Ishikawa (cell line): ENCODE data around the gene NME3.

Experiments used
- CEBPB ChIP-seq: IDR thresholded peaks from 2 replicates; pipeline ENCODE4 v1.6.1; 2012
- CREB1 ChIP-seq: IDR thresholded peaks from 2 replicates; pipeline ENCODE4 v1.6.1; 2012; ENCODE audit warnings: low read depth
- EGR1 ChIP-seq: IDR thresholded peaks from 2 replicates; pipeline ENCODE4 v1.6.1; 2012
- EP300 ChIP-seq: IDR thresholded peaks from 2 replicates; pipeline ENCODE4 v1.6.1; 2012; ENCODE audit warnings: borderline replicate concordance
- FOXM1 ChIP-seq: IDR thresholded peaks from 2 replicates; pipeline ENCODE4 v1.6.1; 2012; ENCODE audit warnings: low read depth, borderline replicate concordance
- MAX ChIP-seq: IDR thresholded peaks from 2 replicates; pipeline ENCODE4 v1.6.1; 2012
- NFIC ChIP-seq: IDR thresholded peaks from 2 replicates; pipeline ENCODE4 v1.6.1; 2012
- RAD21 ChIP-seq: IDR thresholded peaks from 2 replicates; pipeline ENCODE4 v1.6.1; 2012; ENCODE audit warnings: low read depth
- TAF1 ChIP-seq: IDR thresholded peaks from 2 replicates; pipeline ENCODE4 v1.6.1; 2012; ENCODE audit warnings: low read depth, mild to moderate bottlenecking
- TCF12 ChIP-seq: IDR thresholded peaks from 2 replicates; pipeline ENCODE4 v1.6.1; 2012; ENCODE audit warnings: low read depth
- TEAD4 ChIP-seq: IDR thresholded peaks from 2 replicates; pipeline ENCODE4 v1.6.1; 2012
- YY1 ChIP-seq: IDR thresholded peaks from 2 replicates; pipeline ENCODE4 v1.6.1; 2012; ENCODE audit warnings: low read depth
- ZBTB7A ChIP-seq: IDR thresholded peaks from 2 replicates; pipeline ENCODE4 v1.6.1; 2012; ENCODE audit warnings: low read depth
- TF ChIP-seq, protein P1 (sequence below): IDR thresholded peaks from 2 replicates; pipeline ENCODE4 v1.6.1; 2012; ENCODE audit warnings: low read depth, mild to moderate bottlenecking
- TF ChIP-seq, protein P2 (sequence below): IDR thresholded peaks from 2 replicates; pipeline ENCODE4 v1.6.1; 2012

The NME3 gene

DNA sequence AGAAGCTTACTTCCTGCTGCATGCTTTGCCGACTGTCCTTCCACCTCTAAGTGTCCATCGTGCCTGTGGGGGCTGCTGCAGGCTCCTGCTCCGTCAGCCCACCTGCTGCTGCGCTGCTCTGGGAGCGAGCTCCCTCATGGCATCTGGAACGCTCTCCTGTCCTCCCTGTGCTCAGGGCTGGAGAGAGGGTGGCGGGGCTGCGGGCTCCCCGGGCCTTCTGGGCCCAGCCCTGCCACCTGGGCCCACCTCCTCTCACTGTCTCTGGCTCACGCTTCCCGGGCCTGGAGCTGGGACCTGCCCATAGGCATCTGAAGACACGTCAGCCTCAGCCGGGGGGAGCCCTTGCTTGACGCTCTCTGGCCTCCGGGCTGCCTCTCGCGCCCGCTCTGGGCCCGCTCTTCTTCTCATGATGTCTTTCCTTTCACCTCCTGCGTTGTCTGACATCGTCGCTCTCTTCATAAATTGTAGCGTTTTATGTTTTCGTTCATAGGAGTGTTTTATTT is 27.0 kb downstream of the NME3 start:
- TF ChIP-seq MAX (no peak), TEAD4 (no peak)

DNA sequence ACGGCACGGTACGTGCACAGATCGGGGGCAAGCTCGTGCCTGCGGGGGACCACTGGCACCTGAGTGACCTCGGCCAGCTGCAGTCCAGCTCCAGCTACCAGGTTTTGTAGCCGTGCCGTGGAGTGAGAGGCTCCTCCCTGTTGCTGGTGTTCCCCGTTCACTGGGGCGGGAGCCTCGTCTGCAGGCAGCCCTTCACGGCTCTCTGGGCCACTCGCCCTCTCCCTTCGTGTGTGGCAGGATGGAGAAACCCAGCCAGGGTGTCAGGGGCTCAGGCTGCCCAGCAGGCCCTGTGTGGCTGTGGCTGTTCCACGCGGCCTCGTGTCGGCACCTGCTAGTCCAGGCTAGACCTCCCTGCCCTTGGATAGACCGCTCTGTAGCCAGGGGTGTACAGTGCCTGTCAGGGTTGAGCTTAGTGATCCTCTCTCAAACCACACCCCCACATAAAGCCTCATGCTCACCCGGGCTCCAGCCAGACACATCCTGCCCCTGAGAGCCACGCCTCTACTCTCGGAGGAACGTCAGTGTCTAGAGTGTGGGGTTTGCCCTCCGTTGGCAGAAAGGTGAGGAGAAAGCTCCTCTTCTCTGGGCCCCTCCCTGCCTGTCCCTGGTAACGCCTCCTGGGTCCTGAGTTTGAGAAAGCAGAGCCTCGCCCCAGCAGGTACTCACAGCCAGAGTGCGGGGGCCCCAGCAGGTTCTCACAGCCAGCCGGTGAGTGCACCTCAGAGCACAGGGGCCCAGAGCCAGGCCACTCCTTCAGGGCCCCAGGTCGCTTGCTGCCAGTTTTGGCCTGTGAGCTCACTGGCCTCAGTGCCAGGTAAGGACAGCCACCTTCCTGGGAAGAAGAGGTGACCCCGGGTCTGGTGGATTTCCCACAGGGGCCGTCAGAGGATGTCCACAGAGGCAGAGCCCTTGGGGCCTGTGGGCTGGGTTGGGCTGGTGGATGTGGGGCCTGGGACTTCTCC is 27.7 kb downstream of the NME3 start:
- TF ChIP-seq EGR1: no peak
- TF ChIP-seq, protein P1, sequence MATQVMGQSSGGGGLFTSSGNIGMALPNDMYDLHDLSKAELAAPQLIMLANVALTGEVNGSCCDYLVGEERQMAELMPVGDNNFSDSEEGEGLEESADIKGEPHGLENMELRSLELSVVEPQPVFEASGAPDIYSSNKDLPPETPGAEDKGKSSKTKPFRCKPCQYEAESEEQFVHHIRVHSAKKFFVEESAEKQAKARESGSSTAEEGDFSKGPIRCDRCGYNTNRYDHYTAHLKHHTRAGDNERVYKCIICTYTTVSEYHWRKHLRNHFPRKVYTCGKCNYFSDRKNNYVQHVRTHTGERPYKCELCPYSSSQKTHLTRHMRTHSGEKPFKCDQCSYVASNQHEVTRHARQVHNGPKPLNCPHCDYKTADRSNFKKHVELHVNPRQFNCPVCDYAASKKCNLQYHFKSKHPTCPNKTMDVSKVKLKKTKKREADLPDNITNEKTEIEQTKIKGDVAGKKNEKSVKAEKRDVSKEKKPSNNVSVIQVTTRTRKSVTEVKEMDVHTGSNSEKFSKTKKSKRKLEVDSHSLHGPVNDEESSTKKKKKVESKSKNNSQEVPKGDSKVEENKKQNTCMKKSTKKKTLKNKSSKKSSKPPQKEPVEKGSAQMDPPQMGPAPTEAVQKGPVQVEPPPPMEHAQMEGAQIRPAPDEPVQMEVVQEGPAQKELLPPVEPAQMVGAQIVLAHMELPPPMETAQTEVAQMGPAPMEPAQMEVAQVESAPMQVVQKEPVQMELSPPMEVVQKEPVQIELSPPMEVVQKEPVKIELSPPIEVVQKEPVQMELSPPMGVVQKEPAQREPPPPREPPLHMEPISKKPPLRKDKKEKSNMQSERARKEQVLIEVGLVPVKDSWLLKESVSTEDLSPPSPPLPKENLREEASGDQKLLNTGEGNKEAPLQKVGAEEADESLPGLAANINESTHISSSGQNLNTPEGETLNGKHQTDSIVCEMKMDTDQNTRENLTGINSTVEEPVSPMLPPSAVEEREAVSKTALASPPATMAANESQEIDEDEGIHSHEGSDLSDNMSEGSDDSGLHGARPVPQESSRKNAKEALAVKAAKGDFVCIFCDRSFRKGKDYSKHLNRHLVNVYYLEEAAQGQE: no peak
- no peak for TF ChIP-seq EP300
- no peak for TF ChIP-seq TEAD4
- no peak for TF ChIP-seq TCF12

GRCh38 chr16:1741553-1742165 is 29.7 kb downstream of the NME3 start:
- TF ChIP-seq NFIC: no peak
- no peak for TF ChIP-seq TAF1
- TF ChIP-seq ZBTB7A: no peak
- TF ChIP-seq CEBPB: no peak
- TF ChIP-seq EP300: no peak
- TF ChIP-seq, protein P2, sequence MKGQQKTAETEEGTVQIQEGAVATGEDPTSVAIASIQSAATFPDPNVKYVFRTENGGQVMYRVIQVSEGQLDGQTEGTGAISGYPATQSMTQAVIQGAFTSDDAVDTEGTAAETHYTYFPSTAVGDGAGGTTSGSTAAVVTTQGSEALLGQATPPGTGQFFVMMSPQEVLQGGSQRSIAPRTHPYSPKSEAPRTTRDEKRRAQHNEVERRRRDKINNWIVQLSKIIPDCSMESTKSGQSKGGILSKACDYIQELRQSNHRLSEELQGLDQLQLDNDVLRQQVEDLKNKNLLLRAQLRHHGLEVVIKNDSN: no peak
- no peak for TF ChIP-seq YY1
- TF ChIP-seq, protein P1: no peak
- TF ChIP-seq MAX: no peak
- no peak for TF ChIP-seq TCF12
- TF ChIP-seq CREB1: no peak
- no peak for TF ChIP-seq EGR1
- no peak for TF ChIP-seq FOXM1
- no peak for TF ChIP-seq RAD21

GRCh38 chr16:1740781-1741490 is 30.4 kb downstream of the NME3 start:
- no peak for TF ChIP-seq FOXM1
- TF ChIP-seq RAD21: no peak
- TF ChIP-seq EGR1: no peak
- TF ChIP-seq CEBPB: no peak
- TF ChIP-seq TCF12: no peak
- TF ChIP-seq YY1: no peak
- TF ChIP-seq TEAD4: no peak
- TF ChIP-seq, protein P2: no peak
- TF ChIP-seq, protein P1: no peak
